ENCODE results near the gene H2BK1.

DNA sequence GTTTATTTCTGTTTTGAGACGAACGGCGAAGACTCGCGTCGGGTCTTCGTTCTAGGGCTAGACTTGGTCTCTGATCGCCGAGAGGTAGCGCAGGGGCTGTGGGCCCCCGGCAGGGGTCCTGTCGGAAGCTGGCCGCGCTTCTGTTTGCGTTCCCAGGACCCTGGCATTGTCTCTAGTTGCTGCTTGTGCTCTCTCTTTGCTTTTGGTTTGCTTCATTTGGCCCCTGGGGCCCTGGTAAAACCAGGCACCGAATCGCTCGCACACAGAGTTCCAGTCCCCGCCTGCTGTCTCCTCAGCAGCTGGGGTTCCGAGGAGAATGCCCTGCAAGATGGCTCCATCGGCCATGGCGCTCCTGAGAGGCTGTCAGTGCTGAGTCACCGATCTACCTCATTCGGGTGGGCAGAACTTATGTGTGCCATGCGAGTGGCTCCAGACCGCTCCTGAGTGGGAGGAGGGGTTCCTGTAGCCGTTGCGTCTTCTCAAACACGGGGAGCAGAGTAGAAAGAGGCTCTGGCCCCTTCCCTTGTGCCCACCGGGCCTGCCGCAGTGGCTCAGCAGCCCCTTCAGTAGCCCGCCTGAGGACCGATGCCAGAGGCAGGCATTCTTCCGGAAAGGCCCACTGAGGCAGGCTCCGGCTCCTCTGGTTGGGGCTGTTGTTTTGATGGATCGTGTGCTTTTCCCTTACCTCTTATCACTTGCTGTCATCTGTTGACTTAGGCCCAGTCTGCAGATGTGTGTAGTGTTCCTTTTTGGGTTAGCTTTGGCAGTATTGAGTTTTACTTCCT lies 22.8 kb upstream of the H2BK1 start:
- TF ChIP-seq, protein P1, sequence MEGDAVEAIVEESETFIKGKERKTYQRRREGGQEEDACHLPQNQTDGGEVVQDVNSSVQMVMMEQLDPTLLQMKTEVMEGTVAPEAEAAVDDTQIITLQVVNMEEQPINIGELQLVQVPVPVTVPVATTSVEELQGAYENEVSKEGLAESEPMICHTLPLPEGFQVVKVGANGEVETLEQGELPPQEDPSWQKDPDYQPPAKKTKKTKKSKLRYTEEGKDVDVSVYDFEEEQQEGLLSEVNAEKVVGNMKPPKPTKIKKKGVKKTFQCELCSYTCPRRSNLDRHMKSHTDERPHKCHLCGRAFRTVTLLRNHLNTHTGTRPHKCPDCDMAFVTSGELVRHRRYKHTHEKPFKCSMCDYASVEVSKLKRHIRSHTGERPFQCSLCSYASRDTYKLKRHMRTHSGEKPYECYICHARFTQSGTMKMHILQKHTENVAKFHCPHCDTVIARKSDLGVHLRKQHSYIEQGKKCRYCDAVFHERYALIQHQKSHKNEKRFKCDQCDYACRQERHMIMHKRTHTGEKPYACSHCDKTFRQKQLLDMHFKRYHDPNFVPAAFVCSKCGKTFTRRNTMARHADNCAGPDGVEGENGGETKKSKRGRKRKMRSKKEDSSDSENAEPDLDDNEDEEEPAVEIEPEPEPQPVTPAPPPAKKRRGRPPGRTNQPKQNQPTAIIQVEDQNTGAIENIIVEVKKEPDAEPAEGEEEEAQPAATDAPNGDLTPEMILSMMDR (IDR thresholded peaks at IDR 0.05): no peak
- TF ChIP-seq POLR2A (IDR thresholded peaks at IDR 0.05): no peak

All from uterus (tissue), 2 donors.